Measurements from ENCODE around the gene THAP3.

The THAP3 gene

GRCh38 chr1:6613361-6614018, 11.2 kb upstream of the THAP3 start, which contains the start of gene PHF13:
TSS of gene PHF13 (plus strand) at chr1:6613731. CDS start at chr1:6614067, 336 bp downstream.
- peak; percentile 100 for DNase-seq

DNA sequence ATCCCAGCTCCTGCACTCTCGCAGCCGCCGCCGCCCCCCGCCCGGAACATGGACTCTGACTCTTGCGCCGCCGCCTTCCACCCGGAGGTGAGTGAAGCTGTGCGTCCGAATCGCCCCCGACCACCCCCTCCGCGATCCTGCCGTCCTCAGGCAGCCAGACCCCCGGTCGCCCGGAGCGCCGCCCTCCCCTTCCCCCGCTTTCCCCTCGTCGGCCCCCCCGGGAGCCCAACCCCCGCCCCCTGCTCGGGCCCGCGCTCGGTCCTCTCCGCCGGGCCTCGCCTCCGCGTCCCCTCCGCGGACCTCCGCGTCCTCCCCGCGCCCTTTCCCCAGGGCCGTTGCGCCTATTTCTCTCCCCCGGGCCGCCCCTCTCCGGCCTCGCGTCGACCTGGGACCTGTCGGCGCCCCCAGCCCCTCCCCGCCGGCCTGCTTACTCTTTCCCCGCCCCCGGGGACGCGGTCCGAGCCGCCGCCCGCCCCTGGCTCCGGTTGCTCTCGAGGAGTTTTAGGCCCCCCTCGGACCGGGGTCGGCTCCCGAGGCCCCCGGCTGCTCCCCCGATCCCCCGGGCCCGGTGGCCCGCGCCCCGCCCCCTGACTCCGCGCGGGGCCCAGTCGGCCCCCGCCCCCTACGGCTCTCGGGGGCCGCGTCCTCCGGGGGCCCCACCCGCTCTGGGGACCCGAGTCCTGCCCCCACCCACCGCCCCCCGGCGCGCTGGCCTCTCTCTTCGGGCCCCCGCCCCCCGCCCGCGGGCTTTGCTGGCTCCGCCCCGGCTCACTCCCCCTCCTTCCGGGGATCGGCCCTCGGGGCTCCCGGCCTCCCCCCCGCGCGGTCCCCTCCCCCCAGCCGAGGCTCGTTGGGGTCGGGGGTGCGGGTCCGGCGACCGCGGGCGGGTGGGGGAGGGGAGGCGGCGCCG, 10.4 kb upstream of the THAP3 start:
- DNase-seq, result peak; percentile 51

- DNase-seq, result no peak
Observed at GRCh38 chr1:6614929-6615785, 9.5 kb upstream of the THAP3 start.

GRCh38 chr1:6619045-6619444, 5.6 kb upstream of the THAP3 start:
- DNase-seq, result no peak

GRCh38 chr1:6621429-6622391, 3.0 kb upstream of the THAP3 start:
- no peak for DNase-seq

DNA sequence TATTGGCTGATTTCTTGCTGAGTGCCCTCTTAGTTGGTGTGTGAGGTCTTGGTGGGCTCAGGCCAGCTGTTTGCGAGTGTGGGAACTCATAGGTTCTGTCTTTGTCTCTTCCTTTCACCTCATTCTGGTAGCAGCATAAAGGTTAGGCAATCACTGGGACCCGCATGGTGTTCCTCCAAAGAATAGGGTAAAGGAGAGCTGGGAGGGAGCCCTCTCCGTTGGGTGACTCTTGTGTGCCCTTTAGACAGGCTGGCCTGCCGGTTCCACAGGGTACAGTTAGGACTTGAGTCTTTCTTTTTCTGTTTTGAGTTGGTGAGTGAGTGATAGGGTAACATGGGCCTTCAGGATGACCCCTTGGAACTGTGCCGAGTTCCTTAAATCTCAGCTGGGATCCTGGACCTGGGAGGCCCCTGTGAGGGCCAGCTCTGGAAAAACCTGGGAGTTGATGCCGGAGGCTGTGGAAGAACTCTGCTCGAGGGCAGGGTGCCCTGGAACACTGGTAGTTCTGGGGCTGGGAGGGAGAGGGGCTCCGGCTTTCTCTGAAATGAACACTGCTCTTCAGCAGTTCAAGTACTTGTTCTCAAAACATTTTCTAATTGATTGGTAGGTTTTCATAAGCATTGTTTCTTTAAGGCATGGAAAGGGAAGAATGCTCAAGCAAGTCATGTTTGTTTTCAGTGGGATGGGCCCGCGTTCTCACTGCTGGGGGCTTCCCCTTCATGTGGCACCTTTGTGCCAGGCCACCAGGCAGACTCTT, 2.1 kb upstream of the THAP3 start:
- no peak for DNase-seq

DNA sequence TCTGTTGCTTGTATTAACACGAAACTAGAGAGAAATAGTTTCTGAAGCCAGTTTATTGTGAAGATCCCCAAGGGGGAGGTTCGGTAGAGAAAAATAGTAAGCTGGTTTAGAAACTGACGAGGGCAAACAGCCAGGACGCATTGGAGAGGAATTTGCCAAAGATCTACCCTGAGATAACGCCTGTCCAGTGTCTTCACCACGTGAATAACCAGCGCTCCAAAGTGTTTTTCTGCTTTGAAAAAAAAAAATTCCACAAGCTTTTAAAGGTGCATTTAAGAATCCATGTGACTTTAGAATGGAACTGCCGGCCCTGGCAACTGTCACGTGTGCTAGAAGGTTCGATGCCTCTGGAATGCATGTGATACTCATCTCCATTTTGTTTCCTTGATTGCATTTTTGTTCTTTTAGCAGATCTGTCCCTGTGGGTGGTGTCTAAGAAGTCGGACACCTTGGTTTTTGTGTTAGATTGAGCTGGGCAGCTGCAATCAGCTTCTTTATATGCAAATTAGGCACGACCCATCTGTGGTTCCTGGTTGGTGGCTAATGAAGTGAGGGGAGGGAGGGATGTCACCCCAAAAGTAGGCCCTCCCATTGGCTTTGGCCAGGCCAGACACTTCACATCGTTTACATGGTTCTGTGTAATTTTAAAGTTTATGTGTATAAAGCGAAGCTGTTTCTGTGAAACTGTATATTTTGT, 1.3 kb upstream of the THAP3 start:
- DNase-seq, result no peak

- peak; percentile 71 for DNase-seq
Observed at GRCh38 chr1:6625584-6626149, 999 bp downstream of the THAP3 start.

DNA sequence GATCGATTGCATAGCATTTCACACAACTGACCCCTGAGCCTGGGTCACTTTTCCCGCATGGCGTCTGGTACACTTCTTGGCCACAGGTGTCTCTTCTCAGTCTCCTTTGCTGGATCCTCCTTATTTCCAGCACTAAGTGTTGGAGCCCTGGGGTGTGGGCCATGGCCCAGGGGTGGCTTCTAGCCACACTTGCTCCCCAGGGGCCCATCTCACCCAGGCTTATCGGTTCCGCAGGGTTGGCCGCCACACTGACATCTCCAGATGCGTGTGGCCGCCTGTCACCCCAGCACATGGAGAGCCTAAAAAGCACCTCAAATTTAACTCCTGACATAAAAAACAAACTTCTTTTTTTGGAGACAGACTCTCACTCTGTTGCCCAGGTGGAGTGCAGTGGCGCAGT, 2.4 kb downstream of the THAP3 start:
- no peak for DNase-seq

GRCh38 chr1:6627841-6628545, 3.3 kb downstream of the THAP3 start:
- no peak for DNase-seq

GRCh38 chr1:6628971-6629479, 4.4 kb downstream of the THAP3 start:
- no peak for DNase-seq

DNA sequence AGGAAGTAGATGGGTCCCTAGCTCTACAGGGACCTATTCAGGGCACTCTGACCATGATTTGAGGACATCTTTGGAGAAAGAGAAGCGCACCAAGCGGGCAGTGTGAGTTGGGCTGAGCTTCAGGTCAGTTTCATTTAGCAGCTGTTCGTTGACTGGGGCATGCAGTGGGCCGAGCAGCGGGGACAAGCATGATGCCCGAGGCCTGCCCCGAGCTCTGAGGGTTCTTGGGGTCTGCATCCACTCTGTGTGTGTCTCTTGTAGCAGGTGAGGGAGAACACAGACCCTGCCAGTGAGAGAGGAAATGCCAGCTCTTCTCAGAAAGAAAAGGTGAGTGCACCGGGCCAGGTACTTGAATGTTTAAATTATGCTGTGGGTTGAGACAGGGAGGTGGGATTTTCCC, 5.4 kb downstream of the THAP3 start:
- DNase-seq, result no peak

DNA sequence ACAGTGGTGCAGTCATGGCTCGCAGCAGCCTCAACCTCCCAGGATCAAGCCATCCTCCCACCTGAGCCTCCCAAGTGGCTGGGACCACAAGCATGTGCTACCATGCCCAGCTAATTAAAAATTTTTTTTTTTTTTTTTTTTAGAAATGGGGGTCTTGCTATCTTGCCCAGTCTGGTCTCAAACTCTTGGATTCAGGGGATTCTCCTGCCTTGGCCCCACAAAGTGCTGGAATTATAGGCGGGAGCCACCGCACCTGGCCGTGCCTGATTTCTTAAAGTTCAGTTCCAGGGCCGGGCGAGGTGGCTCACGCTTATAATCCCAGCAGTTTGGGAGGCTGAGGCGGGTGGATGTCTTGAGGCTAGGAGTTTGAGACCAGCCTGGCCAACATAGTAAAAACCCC, 6.4 kb downstream of the THAP3 start:
- no peak for DNase-seq

GRCh38 chr1:6632588-6633514, 8.2 kb downstream of the THAP3 start:
- DNase-seq, result no peak

- peak; percentile 19 for DNase-seq
Observed at GRCh38 chr1:6634371-6635052, 9.8 kb downstream of the THAP3 start.

DNA sequence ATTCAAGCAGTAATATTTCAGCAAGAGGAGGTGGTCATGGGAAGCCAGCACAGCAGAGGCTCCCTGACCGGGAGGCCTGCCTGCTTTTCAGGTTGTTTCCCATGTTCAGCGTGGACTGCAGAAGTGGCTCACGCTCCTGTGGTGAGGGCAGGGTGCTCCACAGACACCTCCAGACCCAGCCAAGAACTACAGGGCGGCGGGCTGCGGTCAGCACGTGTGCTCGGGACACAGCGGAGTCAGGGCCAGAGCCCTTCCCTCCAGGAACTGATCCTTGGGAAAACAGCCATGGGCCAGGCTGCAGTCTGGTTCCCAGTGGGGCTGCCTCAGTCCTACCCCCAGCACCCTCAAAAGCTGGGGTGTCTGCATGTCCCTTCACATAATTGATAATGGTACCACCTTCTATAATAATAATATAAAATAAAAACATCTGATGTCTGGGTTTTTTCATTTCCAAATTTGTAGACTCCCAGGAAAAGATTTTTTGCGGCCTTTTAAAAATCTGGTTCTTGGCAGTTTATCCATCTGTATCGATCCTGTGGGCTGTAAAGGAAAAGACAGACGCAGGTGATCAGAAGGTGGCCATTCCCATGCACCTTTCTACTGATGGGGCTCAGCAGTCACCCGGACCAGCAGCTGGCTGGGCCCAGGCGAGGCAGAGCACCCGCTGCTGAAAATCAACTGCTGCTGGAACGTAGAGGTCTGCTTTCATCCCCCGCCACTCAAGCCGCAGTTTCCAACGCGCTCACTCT, 10.7 kb downstream of the THAP3 start:
- DNase-seq, result no peak
